HEK293T (cell line): ENCODE data around the gene BIN1.

Source experiments
- BHLHE40 ChIP-seq: fragments of 450-650 bp; IDR thresholded peaks from 2 replicates; pipeline ENCODE4 v1.6.1; 2016; ENCODE audit warnings: mild to moderate bottlenecking, moderate library complexity, borderline replicate concordance
- FOXM1 ChIP-seq: fragments of 450-650 bp; IDR thresholded peaks from 2 replicates; pipeline ENCODE4 v1.6.1; 2017; ENCODE audit warnings: mild to moderate bottlenecking, borderline replicate concordance
- LEF1 ChIP-seq: fragments of 450-650 bp; IDR thresholded peaks from 2 replicates; pipeline ENCODE4 v1.6.1; 2017; ENCODE audit warnings: mild to moderate bottlenecking, borderline replicate concordance
- NFRKB ChIP-seq: fragments of 450-650 bp; IDR thresholded peaks from 2 replicates; pipeline ENCODE4 v1.6.1; 2016; ENCODE audit warnings: mild to moderate bottlenecking, moderate library complexity
- SP1 ChIP-seq: fragments of 450-650 bp; IDR thresholded peaks from 2 replicates; pipeline ENCODE4 v1.6.1; 2017
- SUZ12 ChIP-seq: fragments of 450-650 bp; IDR thresholded peaks from 2 replicates; pipeline ENCODE4 v1.6.1; 2016; ENCODE audit warnings: mild to moderate bottlenecking
- TARDBP ChIP-seq: fragments of 450-650 bp; IDR thresholded peaks from 2 replicates; pipeline ENCODE4 v1.6.1; 2016
- ZNF384 ChIP-seq: fragments of 450-650 bp; IDR thresholded peaks from 2 replicates; pipeline ENCODE4 v1.6.1; 2016

DNA sequence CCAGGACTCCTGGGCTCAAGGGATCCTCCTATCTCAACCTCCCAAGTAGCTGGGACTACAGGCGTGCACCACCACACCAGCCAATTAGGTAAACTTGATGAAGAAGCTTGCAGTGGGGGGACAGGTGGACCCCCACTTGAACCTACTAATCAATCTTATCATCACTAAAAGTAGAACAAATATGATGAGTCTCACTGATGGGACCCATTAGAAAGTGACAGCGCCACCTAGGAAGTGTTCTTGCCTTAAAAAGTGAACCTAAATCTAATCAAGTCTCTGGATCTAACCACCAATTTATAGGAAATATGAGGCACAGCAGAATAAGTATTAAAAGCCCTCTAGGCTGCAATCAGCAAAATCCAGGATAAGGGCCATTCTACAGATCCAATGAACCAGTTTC is 79.2 kb downstream of the BIN1 start:
- no peak for TF ChIP-seq SP1
- TF ChIP-seq ZNF384: no peak
- TF ChIP-seq BHLHE40: no peak
- no peak for TF ChIP-seq LEF1
- TF ChIP-seq NFRKB: no peak
- TF ChIP-seq FOXM1: no peak
- no peak for TF ChIP-seq TARDBP
- TF ChIP-seq SUZ12: no peak
